ENCODE data around the gene SPATA13. TPM values are rescaled to one million over a fixed set of nuclear protein-coding genes. Genes with fewer than 3 reads are reported as not detected.
"Not testable (repeated sequence)": the region's sequence is repeated elsewhere in the genome, so short reads cannot be mapped to it uniquely, and the experiment has no call there.

The SPATA13 gene
- total RNA-seq, 4 donors from 2014 or later: 10.0 to 24.6 (median 13.4) TPM

DNA sequence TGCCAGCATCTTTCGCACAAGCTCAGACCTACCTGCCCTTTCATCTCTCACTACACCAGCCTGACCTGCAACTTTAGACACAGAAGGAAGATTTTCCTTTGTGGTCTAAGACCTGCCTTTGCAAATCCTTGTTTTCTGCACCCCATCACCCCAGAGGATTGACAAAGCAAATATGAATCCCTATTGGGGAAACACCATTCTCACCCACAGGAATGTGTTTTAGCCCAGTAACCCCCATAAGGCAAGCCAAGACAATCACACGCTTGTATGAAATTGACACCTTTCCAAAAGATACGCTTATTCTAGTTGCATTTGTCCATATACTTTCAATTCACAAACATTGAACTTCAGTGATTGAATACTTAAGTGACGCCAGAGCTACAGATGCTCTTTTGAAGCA is 55.7 kb downstream of the SPATA13 start:
- H3K9me3 ChIP-seq: no peaks in the 10 kb centered on the region
- no peak for ATAC-seq
- H3K36me3 ChIP-seq: no peaks in the 10 kb centered on the region
- peaks cover 0 to 17% (median 10%) of the 10 kb centered on the region in 3 donors for H3K4me1 ChIP-seq
- TF ChIP-seq CTCF (IDR thresholded peaks at IDR 0.05): no peak
- TF ChIP-seq POLR2A (IDR thresholded peaks at IDR 0.05): no peak
- no peak for TF ChIP-seq EP300 (IDR thresholded peaks at IDR 0.05)
- TF ChIP-seq POLR2AphosphoS5 (IDR thresholded peaks at IDR 0.05): no peak
- 100% methylated on average over 3 to 4 of the region's 4 CpGs for WGBS, 2 donors (ENCODE audit: low coverage in 1 of 2)
- H3K27me3 ChIP-seq: no peaks in the 10 kb centered on the region
- no peak overlapping the region for H3K4me3 ChIP-seq
- peak overlapping the region in 3 of 4 donors; percentile 19 to 65 (median 56) for H3K27ac ChIP-seq

GRCh38 chr13:24216779-24217178 is 56.3 kb downstream of the SPATA13 start:
- 80 to 85% methylated on average over 1 to 2 of the region's 2 CpGs for WGBS, 2 donors (ENCODE audit: low coverage in 1 of 2)
- not testable (repeated sequence) for H3K27me3 ChIP-seq, ATAC-seq, H3K4me3 ChIP-seq, H3K9me3 ChIP-seq, H3K36me3 ChIP-seq
- H3K27ac ChIP-seq: peak overlapping the region in 2 of 4 donors; percentile 9 to 11
- peaks cover 0 to 17% (median 10%) of the 10 kb centered on the region in 3 donors for H3K4me1 ChIP-seq

DNA sequence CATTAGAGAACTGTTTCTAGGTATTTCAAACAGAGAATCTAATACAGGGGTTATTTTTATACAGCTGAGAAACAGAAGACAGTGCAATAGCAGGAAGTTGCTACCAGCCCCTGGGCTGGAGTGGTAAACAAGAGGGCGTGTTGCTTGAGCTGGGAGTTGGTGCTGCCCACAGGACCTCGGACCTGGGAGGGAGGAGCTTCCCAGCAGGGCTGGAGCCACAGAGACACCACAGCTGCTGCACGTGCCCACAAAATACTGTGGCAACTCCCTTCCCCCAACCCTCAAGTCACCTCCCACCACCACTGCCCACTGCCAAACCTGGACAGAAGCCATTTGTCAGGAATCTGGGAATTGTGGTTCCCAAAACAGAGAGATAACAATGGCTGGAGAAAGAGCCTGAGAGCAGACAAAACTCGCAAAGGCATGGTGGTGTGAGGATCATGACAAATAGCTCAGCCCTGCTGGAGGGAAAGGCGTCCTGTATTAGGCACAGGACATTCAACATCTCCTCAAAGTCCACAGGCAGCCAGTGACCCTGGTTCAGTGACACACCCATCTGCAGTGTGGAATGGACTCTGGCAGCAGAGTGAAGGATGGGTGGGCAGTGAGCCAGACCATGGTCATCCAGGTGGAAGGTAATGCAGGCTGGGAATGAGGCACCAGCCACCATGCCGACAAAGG is 57.2 kb downstream of the SPATA13 start:
- 53 to 58% methylated on average over 3 to 5 of the region's 6 CpGs for WGBS, 2 donors (ENCODE audit: low coverage in 1 of 2)
- Histone ChIP-seq H3K27me3 (no peaks in the 10 kb centered on the region), H3K4me3 (no peak overlapping the region), H3K4me1 (peaks cover 0 to 17% (median 10%) of the 10 kb centered on the region in 3 donors), H3K27ac (peak overlapping the region in 2 of 4 donors; percentile 9 to 31), H3K9me3 (no peaks in the 10 kb centered on the region), H3K36me3 (peaks cover 0 to under 1% of the 10 kb centered on the region in 2 donors)
- no peak for TF ChIP-seq EP300 (IDR thresholded peaks at IDR 0.05)
- no peak for TF ChIP-seq POLR2AphosphoS5 (IDR thresholded peaks at IDR 0.05)
- TF ChIP-seq POLR2A (IDR thresholded peaks at IDR 0.05): no peak
- no peak for TF ChIP-seq CTCF (IDR thresholded peaks at IDR 0.05)
- ATAC-seq: no peak

GRCh38 chr13:24218338-24218737 is 57.8 kb downstream of the SPATA13 start:
- no peak for ATAC-seq
- TF ChIP-seq POLR2AphosphoS5 (IDR thresholded peaks at IDR 0.05) (no peak), CTCF (IDR thresholded peaks at IDR 0.05) (no peak), POLR2A (IDR thresholded peaks at IDR 0.05) (no peak), EP300 (IDR thresholded peaks at IDR 0.05) (no peak)

GRCh38 chr13:24218977-24219376 is 58.5 kb downstream of the SPATA13 start:
- TF ChIP-seq POLR2A (IDR thresholded peaks at IDR 0.05) (no peak), POLR2AphosphoS5 (IDR thresholded peaks at IDR 0.05) (no peak), CTCF (IDR thresholded peaks at IDR 0.05) (no peak), EP300 (IDR thresholded peaks at IDR 0.05) (no peak)
- no peak for ATAC-seq
- Histone ChIP-seq H3K27ac (no peak overlapping the region), H3K9me3 (no peaks in the 10 kb centered on the region), H3K36me3 (peaks cover 0 to 9% of the 10 kb centered on the region in 2 donors), H3K27me3 (no peaks in the 10 kb centered on the region), H3K4me3 (no peak overlapping the region), H3K4me1 (peaks cover 0 to 17% (median 10%) of the 10 kb centered on the region in 3 donors)
- 46 to 56% methylated on average over 2 of the region's 2 CpGs for WGBS, 2 donors (ENCODE audit: low coverage in 1 of 2)

More at GRCh38 chr13:24218338-24218737, 57.8 kb downstream of the SPATA13 start:
- Histone ChIP-seq H3K4me3 (no peak overlapping the region), H3K4me1 (peaks cover 0 to 17% (median 10%) of the 10 kb centered on the region in 3 donors), H3K36me3 (peaks cover 0 to 7% of the 10 kb centered on the region in 2 donors), H3K27ac (peak overlapping the region in 1 of 4 donors; percentile 9), H3K9me3 (no peaks in the 10 kb centered on the region), H3K27me3 (no peaks in the 10 kb centered on the region)
- WGBS, 2 donors (ENCODE audit: low coverage in 1 of 2): 75 to 89% methylated on average over 2 to 3 of the region's 3 CpGs
